HFF-Myc (cell line): Measurements from ENCODE around the gene NR4A1.
"Not testable (repeated sequence)": the region's sequence is repeated elsewhere in the genome, so short reads cannot be mapped to it uniquely, and the experiment has no call there.

Source experiments
- DNase-seq: peaks from one replicate; pipeline ENCODE4 v3.0.0-alpha.2; 2011; ENCODE audit warnings: low read depth; ENCODE audit errors: extremely low read depth
- H3K4me3 ChIP-seq: replicated peaks from 2 replicates; pipeline ENCODE4 v1.5.1; 2011; ENCODE audit warnings: low read depth, mild to moderate bottlenecking, control low read depth, low read length
- TF ChIP-seq, protein P1 (sequence below): IDR thresholded peaks from 2 replicates; pipeline ENCODE4 v1.5.1; 2012; ENCODE audit warnings: mild to moderate bottlenecking, low read depth, low read length, control low read depth; ENCODE audit errors: missing control alignments

Gene NR4A1

DNA sequence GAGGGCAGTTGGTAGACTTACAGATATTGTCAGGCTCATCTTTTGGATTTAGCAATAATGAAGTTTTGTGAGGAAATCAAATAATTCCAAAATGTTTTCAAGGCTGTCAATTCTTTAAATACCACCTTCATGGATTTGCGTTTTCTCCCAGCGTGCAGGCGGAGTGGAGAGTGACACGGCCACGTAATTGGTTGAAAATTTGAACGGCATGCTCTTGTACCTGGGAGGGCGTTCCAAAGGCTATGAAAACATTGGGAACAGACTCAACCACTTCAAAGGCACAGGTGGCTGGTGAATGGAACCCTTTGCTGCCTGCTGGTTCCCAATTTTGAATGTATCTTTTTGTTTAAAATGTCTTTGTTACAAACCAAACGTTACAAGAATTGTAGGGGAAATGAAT is 40.6 kb downstream of the NR4A1 start:
- H3K4me3 ChIP-seq = no peak overlapping the region
- TF ChIP-seq, protein P1, sequence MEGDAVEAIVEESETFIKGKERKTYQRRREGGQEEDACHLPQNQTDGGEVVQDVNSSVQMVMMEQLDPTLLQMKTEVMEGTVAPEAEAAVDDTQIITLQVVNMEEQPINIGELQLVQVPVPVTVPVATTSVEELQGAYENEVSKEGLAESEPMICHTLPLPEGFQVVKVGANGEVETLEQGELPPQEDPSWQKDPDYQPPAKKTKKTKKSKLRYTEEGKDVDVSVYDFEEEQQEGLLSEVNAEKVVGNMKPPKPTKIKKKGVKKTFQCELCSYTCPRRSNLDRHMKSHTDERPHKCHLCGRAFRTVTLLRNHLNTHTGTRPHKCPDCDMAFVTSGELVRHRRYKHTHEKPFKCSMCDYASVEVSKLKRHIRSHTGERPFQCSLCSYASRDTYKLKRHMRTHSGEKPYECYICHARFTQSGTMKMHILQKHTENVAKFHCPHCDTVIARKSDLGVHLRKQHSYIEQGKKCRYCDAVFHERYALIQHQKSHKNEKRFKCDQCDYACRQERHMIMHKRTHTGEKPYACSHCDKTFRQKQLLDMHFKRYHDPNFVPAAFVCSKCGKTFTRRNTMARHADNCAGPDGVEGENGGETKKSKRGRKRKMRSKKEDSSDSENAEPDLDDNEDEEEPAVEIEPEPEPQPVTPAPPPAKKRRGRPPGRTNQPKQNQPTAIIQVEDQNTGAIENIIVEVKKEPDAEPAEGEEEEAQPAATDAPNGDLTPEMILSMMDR = no peak
- no peak for DNase-seq

DNA sequence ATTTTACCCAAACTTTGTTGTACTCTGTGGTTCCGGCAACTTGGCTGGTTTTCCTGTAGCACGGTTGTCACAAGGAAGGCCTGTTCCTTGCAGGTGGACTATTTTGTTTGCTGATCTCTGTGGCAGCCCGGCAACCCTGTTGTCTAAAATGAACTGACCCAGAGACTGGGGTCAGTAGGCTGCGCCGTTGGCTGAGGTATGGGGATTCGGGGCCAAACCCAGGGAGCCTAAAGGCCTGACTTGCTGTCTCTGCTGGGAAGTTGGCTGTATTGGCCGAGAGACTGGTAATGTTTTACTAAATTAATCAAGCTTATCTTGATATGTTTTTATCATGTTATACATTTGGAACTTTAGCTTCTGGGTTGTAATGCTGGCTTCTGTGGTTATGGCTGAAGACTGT is 42.1 kb downstream of the NR4A1 start:
- H3K4me3 ChIP-seq = no peak overlapping the region
- TF ChIP-seq, protein P1 = no peak
- no peak for DNase-seq

DNA sequence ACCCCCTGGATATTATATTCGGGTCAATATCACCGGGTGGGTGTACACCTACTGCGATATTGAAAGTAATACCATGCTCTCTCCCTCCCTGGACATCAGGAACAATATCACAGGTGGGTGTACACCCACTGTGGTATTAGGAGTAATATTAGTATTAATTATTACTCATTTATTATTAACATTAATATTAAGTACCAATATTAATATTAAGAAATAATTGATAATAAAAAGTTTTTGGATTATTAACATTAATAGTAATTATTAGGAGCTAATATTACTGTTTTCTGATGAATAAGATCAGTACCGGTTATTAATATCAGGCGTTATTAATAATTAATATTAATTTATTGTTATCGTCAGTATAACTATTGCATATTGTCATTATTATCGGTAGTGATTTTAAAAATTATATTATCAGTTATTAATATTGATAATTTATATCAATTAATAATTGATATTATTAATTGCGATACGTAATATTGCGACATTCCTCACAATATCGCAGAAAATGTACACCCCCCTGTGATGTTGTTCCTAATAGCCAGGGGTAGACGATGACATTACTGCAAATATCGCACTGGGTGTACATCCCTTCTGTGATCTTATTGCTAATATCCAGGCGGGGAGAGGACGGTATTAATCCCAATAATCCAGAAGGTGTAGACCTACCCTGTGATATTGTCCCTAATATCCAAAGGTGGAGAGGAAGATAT is 45.2 kb downstream of the NR4A1 start:
- no peak overlapping the region for H3K4me3 ChIP-seq
- DNase-seq = no peak
- TF ChIP-seq, protein P1 = no peak

DNA sequence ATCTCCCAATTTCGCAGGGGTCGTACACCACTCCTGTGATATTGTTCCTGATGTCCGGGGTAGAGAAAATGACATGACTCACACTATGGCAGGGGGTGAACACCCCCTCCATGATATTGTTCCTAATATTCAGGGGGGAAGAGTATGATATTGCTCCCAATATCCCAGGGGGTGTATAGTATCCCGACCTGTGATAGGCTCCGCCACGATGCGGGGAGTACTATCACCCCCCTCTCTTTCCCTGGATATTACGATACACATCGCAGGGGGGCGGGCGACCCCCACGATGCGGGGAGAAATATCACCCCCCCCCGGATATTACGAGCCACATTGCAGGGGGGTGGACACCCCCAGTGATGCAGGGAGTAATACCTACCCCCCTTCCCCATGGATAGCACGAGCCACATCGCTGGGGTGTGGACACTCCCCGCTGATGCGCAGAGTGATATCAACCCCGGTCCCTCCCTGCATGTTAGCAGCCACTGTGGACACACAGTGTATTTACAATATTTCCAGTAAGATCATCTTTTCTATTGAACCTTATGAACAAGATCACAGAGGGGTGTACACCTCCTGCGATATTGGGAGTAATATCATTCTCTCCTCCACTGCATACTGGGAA is 45.9 kb downstream of the NR4A1 start:
- DNase-seq = no peak
- TF ChIP-seq, protein P1 = no peak
- H3K4me3 ChIP-seq = no peak overlapping the region

DNA sequence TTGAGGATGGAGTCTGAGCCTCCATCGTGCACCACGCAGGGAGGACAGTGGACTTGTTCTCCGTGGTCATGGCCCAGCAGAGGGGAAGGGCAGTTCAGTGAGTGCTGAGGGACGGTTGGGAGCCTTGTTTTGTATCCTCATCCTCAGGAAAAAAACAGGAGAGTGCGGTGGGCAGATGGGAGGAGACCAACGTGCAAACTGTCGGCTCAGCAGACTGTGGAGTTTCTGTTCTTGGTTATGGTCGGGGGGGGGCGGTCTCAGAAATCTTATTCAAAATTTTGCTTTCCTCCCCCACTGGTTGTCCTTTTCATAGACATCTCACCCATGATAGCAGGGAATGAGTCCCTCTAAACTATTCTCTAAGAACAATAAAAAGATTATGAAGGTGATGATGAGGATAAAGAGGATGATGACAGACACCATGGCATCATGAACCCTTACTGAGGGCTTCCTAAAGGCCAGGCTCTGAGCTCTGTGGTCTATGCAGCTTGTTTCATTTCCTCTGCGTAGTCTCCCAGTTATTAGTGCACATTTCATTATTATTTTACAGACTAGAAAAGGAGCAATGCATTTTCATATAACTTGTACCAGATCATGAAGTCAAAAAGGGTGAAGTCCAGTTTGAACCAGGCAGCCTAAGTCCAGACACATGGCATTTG is 53.3 kb downstream of the NR4A1 start:
- DNase-seq, H3K4me3 ChIP-seq: not testable (repeated sequence)
